Thyroid gland (tissue), 4 donors: Measurements from ENCODE around the gene ECT2L.

Experiments used
- POLR2A ChIP-seq, 2 donors: fragments of 450-650 bp; IDR thresholded peaks; one replicate each; pipeline ENCODE4 v1.6.1; 2017; ENCODE audit warnings: antibody characterized with exemption in 2 of 2, mild to moderate bottlenecking in 2 of 2, moderate library complexity in 1 of 2
- TF ChIP-seq, protein P1 (sequence below), 6 experiments: fragments of 200-600 bp in 3 of 6; fragments of 450-650 bp in 3 of 6; sonication (generic) in 3 of 6; IDR thresholded peaks; one replicate each; pipeline ENCODE4 v1.5.1; 2016 to 2019; ENCODE audit warnings: antibody characterized with exemption in 6 of 6, mild to moderate bottlenecking in 2 of 6, inconsistent platforms in 1 of 6, moderate library complexity in 1 of 6

DNA sequence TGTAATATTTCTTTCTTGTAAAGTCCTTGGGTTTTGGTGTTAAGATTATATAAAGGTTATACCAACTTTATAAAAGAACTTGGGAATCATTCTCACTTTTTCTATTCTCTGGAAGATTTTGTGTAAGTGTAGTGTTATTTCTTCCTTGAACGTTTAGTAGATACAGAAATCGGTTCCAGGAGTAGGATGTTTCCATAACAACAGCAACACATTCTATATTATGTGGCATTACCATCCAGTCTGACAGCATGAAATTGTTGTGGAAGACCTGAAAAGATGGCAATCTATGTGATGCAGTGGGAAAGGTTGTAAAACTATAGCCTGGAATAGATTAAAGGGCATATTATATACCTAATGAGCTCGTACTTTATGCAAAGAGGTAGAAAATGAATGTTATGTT is 13.8 kb downstream of the ECT2L start:
- TF ChIP-seq, protein P1, sequence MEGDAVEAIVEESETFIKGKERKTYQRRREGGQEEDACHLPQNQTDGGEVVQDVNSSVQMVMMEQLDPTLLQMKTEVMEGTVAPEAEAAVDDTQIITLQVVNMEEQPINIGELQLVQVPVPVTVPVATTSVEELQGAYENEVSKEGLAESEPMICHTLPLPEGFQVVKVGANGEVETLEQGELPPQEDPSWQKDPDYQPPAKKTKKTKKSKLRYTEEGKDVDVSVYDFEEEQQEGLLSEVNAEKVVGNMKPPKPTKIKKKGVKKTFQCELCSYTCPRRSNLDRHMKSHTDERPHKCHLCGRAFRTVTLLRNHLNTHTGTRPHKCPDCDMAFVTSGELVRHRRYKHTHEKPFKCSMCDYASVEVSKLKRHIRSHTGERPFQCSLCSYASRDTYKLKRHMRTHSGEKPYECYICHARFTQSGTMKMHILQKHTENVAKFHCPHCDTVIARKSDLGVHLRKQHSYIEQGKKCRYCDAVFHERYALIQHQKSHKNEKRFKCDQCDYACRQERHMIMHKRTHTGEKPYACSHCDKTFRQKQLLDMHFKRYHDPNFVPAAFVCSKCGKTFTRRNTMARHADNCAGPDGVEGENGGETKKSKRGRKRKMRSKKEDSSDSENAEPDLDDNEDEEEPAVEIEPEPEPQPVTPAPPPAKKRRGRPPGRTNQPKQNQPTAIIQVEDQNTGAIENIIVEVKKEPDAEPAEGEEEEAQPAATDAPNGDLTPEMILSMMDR (IDR thresholded peaks at IDR 0.05), result no peak
- TF ChIP-seq POLR2A (IDR thresholded peaks at IDR 0.05), result no peak
